ENCODE measurements around the gene RASGRP2. TPM values are rescaled to one million over a fixed set of nuclear protein-coding genes. Genes with fewer than 3 reads are reported as not detected.
A peak's percentile ranks its signal among the peaks of the same experiment; 100 is the strongest.

RASGRP2 gene
- polyA plus RNA-seq, 1 donor from 2014 or later: 350 TPM

- peaks cover 4% of the 10 kb centered on the region for H3K36me3 Mint-ChIP-seq
- H3K9me3 Mint-ChIP-seq: no peaks in the 10 kb centered on the region
- H3K4me3 Mint-ChIP-seq: peak overlapping the region; percentile 93 to 97 (median 96)
- peak overlapping the region; percentile 92 to 98 (median 93) for H3K27ac Mint-ChIP-seq
- no peaks in the 10 kb centered on the region for H3K27me3 Mint-ChIP-seq
- H3K4me1 Mint-ChIP-seq: peaks cover 42 to 61% (median 51%) of the 10 kb centered on the region in 3 donors
Measured at GRCh38 chr11:64777449-64778222, 33.7 kb upstream of the RASGRP2 start.

- H3K27ac Mint-ChIP-seq: peak overlapping the region; percentile 92 to 98 (median 93)
- no peaks in the 10 kb centered on the region for H3K9me3 Mint-ChIP-seq
- no peaks in the 10 kb centered on the region for H3K27me3 Mint-ChIP-seq
- peaks cover 44 to 62% (median 53%) of the 10 kb centered on the region in 3 donors for H3K4me1 Mint-ChIP-seq
- H3K36me3 Mint-ChIP-seq: peaks cover 7% of the 10 kb centered on the region
- H3K4me3 Mint-ChIP-seq: peak overlapping the region; percentile 93 to 97 (median 96)
Measured at GRCh38 chr11:64776875-64777274, 32.9 kb upstream of the RASGRP2 start.

GRCh38 chr11:64776425-64776824, 32.5 kb upstream of the RASGRP2 start:
- H3K36me3 Mint-ChIP-seq: peaks cover 7% of the 10 kb centered on the region
- H3K4me3 Mint-ChIP-seq: peak overlapping the region; percentile 93 to 97 (median 96)
- H3K27me3 Mint-ChIP-seq: no peaks in the 10 kb centered on the region
- no peaks in the 10 kb centered on the region for H3K9me3 Mint-ChIP-seq
- H3K4me1 Mint-ChIP-seq: peaks cover 48 to 66% (median 57%) of the 10 kb centered on the region in 3 donors
- peak overlapping the region in 2 of 3 donors; percentile 92 to 98 for H3K27ac Mint-ChIP-seq

GRCh38 chr11:64774144-64774543, 30.2 kb upstream of the RASGRP2 start:
- Mint-ChIP-seq H3K9me3 (no peaks in the 10 kb centered on the region), H3K36me3 (peaks cover 12% of the 10 kb centered on the region), H3K4me1 (peaks cover 45 to 67% (median 54%) of the 10 kb centered on the region in 3 donors), H3K27me3 (no peaks in the 10 kb centered on the region), H3K4me3 (peak overlapping the region; percentile 25 to 95 (median 70)), H3K27ac (peak overlapping the region in 1 of 3 donors; percentile 98)

- peaks cover 14% of the 10 kb centered on the region for H3K36me3 Mint-ChIP-seq
- peak overlapping the region; percentile 89 to 96 (median 89) for H3K27ac Mint-ChIP-seq
- peak overlapping the region; percentile 61 to 85 (median 79) for H3K4me3 Mint-ChIP-seq
- H3K4me1 Mint-ChIP-seq: peaks cover 45 to 78% (median 62%) of the 10 kb centered on the region in 3 donors
- H3K27me3 Mint-ChIP-seq: no peaks in the 10 kb centered on the region
- H3K9me3 Mint-ChIP-seq: no peaks in the 10 kb centered on the region
Measured at GRCh38 chr11:64772303-64773018, 28.5 kb upstream of the RASGRP2 start.

GRCh38 chr11:64771861-64772260, 27.9 kb upstream of the RASGRP2 start:
- H3K4me3 Mint-ChIP-seq: peak overlapping the region; percentile 61 to 85 (median 79)
- H3K27ac Mint-ChIP-seq: peak overlapping the region; percentile 89 to 96 (median 89)
- H3K9me3 Mint-ChIP-seq: no peaks in the 10 kb centered on the region
- peaks cover 14% of the 10 kb centered on the region for H3K36me3 Mint-ChIP-seq
- no peaks in the 10 kb centered on the region for H3K27me3 Mint-ChIP-seq
- peaks cover 39 to 77% (median 60%) of the 10 kb centered on the region in 3 donors for H3K4me1 Mint-ChIP-seq

- Mint-ChIP-seq H3K4me3 (peak overlapping the region in 3 of 4 donors; percentile 32 to 61 (median 57)), H3K9me3 (no peaks in the 10 kb centered on the region), H3K27ac (peak overlapping the region in 1 of 3 donors; percentile 89), H3K27me3 (no peaks in the 10 kb centered on the region), H3K36me3 (peaks cover 14% of the 10 kb centered on the region), H3K4me1 (peaks cover 34 to 62% (median 50%) of the 10 kb centered on the region in 3 donors)
Measured at GRCh38 chr11:64770120-64770519, 26.2 kb upstream of the RASGRP2 start.

- peak overlapping the region in 2 of 4 donors; percentile 66 to 75 for H3K4me3 Mint-ChIP-seq
- H3K9me3 Mint-ChIP-seq: no peaks in the 10 kb centered on the region
- peak overlapping the region; percentile 34 to 96 (median 89) for H3K27ac Mint-ChIP-seq
- H3K27me3 Mint-ChIP-seq: no peaks in the 10 kb centered on the region
- H3K36me3 Mint-ChIP-seq: peaks cover 18% of the 10 kb centered on the region
- H3K4me1 Mint-ChIP-seq: peaks cover 41 to 64% (median 53%) of the 10 kb centered on the region in 3 donors
Measured at GRCh38 chr11:64769283-64769682, 25.3 kb upstream of the RASGRP2 start.

GRCh38 chr11:64768300-64768694, 24.4 kb upstream of the RASGRP2 start:
- peak overlapping the region in 2 of 4 donors; percentile 23 to 75 for H3K4me3 Mint-ChIP-seq

GRCh38 chr11:64767344-64768299, 23.7 kb upstream of the RASGRP2 start:
- Mint-ChIP-seq H3K9me3 (no peaks in the 10 kb centered on the region), H3K4me3 (peak overlapping the region in 3 of 4 donors; percentile 32 to 86 (median 75)), H3K27ac (peak overlapping the region; percentile 89 to 95 (median 90)), H3K4me1 (peaks cover 46 to 62% (median 55%) of the 10 kb centered on the region in 3 donors), H3K27me3 (no peaks in the 10 kb centered on the region), H3K36me3 (peaks cover 20% of the 10 kb centered on the region)

More at GRCh38 chr11:64768300-64768694, 24.4 kb upstream of the RASGRP2 start:
- H3K27me3 Mint-ChIP-seq: no peaks in the 10 kb centered on the region
- peaks cover 18% of the 10 kb centered on the region for H3K36me3 Mint-ChIP-seq
- H3K4me1 Mint-ChIP-seq: peaks cover 42 to 63% (median 55%) of the 10 kb centered on the region in 3 donors
- H3K9me3 Mint-ChIP-seq: no peaks in the 10 kb centered on the region
- H3K27ac Mint-ChIP-seq: peak overlapping the region in 2 of 3 donors; percentile 89 to 95

GRCh38 chr11:64766881-64767280, 22.9 kb upstream of the RASGRP2 start:
- Mint-ChIP-seq H3K27me3 (peaks cover 3% of the 10 kb centered on the region), H3K9me3 (no peaks in the 10 kb centered on the region), H3K36me3 (peaks cover 17% of the 10 kb centered on the region), H3K4me1 (peaks cover 46 to 63% (median 54%) of the 10 kb centered on the region in 3 donors), H3K27ac (peak overlapping the region in 2 of 3 donors; percentile 95 to 99), H3K4me3 (peak overlapping the region in 2 of 4 donors; percentile 75 to 86)

GRCh38 chr11:64765851-64766665, 22.1 kb upstream of the RASGRP2 start:
- peaks cover 45 to 59% (median 47%) of the 10 kb centered on the region in 3 donors for H3K4me1 Mint-ChIP-seq
- H3K4me3 Mint-ChIP-seq: peak overlapping the region in 3 of 4 donors; percentile 52 to 90 (median 65)
- H3K27ac Mint-ChIP-seq: peak overlapping the region; percentile 89 to 99 (median 96)
- H3K9me3 Mint-ChIP-seq: no peaks in the 10 kb centered on the region
- H3K36me3 Mint-ChIP-seq: peaks cover 17% of the 10 kb centered on the region
- peaks cover 3% of the 10 kb centered on the region for H3K27me3 Mint-ChIP-seq

- H3K4me1 Mint-ChIP-seq: peaks cover 45 to 58% (median 50%) of the 10 kb centered on the region in 3 donors
- peaks cover 3% of the 10 kb centered on the region for H3K27me3 Mint-ChIP-seq
- peaks cover 17% of the 10 kb centered on the region for H3K36me3 Mint-ChIP-seq
- no peaks in the 10 kb centered on the region for H3K9me3 Mint-ChIP-seq
- peak overlapping the region in 3 of 4 donors; percentile 89 to 93 (median 90) for H3K4me3 Mint-ChIP-seq
- H3K27ac Mint-ChIP-seq: peak overlapping the region; percentile 95 to 99 (median 96)
Measured at GRCh38 chr11:64765291-64765850, 21.4 kb upstream of the RASGRP2 start.
